Brain microvascular endothelial cell (primary cell): Measurements from ENCODE around the gene PGPEP1.

ENCODE experiments used
- DNase-seq: peaks from one replicate; pipeline ENCODE4 v3.0.0-alpha.2; 2020
- H3K27ac ChIP-seq: fragments of 250-450 bp; sonication (Bioruptor Pico); 2 replicates; pipeline ENCODE4 v1.5.1; 2020; ENCODE audit warnings: mild to moderate bottlenecking, moderate library complexity
- H3K27me3 ChIP-seq: fragments of 250-450 bp; sonication (Bioruptor Pico); replicated peaks from 2 replicates; pipeline ENCODE4 v1.5.1; 2020; ENCODE audit warnings: mild to moderate bottlenecking
- H3K36me3 ChIP-seq: fragments of 250-450 bp; sonication (Bioruptor Pico); replicated peaks from 2 replicates; pipeline ENCODE4 v1.5.1; 2020; ENCODE audit warnings: mild to moderate bottlenecking
- H3K4me3 ChIP-seq: 2 replicates; pipeline ENCODE4 v1.5.1; 2011; ENCODE audit warnings: low read depth, mild to moderate bottlenecking, control low read depth, low read length, moderate library complexity
- in situ Hi-C: cut with HindIII; loops from 2 replicates; pipeline ENCODE4 v1.10.0; 2017; ENCODE audit warnings: low sequenced_read_pairs, low pct_ligation_motif_present
- TF ChIP-seq, protein P1 (sequence below): IDR thresholded peaks from 2 replicates; pipeline ENCODE4 v1.5.1; 2011; ENCODE audit warnings: low read depth, mild to moderate bottlenecking, moderate library complexity, low read length, control low read depth, inconsistent platforms; ENCODE audit errors: missing control alignments

PGPEP1 gene, protein sequence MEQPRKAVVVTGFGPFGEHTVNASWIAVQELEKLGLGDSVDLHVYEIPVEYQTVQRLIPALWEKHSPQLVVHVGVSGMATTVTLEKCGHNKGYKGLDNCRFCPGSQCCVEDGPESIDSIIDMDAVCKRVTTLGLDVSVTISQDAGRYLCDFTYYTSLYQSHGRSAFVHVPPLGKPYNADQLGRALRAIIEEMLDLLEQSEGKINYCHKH

GRCh38 chr19:18340190-18340989 lies at the start of gene PGPEP1:
Gene PGPEP1 (plus strand): TSS chr19:18340598. CDS start chr19:18340682, 84 bp downstream.
- Histone ChIP-seq H3K4me3 (peak within 1 kb of the TSS; percentile 74), H3K27ac (no peak within 1 kb of the TSS), H3K36me3 (no peaks in the 10 kb centered on the region), H3K27me3 (no peaks in the 10 kb centered on the region)
- in situ Hi-C loops = no loop called here
- DNase-seq = no peak
- TF ChIP-seq, protein P1, sequence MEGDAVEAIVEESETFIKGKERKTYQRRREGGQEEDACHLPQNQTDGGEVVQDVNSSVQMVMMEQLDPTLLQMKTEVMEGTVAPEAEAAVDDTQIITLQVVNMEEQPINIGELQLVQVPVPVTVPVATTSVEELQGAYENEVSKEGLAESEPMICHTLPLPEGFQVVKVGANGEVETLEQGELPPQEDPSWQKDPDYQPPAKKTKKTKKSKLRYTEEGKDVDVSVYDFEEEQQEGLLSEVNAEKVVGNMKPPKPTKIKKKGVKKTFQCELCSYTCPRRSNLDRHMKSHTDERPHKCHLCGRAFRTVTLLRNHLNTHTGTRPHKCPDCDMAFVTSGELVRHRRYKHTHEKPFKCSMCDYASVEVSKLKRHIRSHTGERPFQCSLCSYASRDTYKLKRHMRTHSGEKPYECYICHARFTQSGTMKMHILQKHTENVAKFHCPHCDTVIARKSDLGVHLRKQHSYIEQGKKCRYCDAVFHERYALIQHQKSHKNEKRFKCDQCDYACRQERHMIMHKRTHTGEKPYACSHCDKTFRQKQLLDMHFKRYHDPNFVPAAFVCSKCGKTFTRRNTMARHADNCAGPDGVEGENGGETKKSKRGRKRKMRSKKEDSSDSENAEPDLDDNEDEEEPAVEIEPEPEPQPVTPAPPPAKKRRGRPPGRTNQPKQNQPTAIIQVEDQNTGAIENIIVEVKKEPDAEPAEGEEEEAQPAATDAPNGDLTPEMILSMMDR = no peak

GRCh38 chr19:18291019-18291524 lies 49.3 kb upstream of the PGPEP1 start:
- Histone ChIP-seq H3K27ac (peak overlapping the region; percentile 96), H3K36me3 (no peaks in the 10 kb centered on the region), H3K4me3 (peak overlapping the region; percentile 65), H3K27me3 (no peaks in the 10 kb centered on the region)
- TF ChIP-seq, protein P1 = peak; percentile 6
- in situ Hi-C loops = no loop called here
- DNase-seq = no peak

- Histone ChIP-seq H3K4me3 (peak overlapping the region; percentile 65), H3K27me3 (no peaks in the 10 kb centered on the region), H3K27ac (peak overlapping the region; percentile 96), H3K36me3 (no peaks in the 10 kb centered on the region)
- in situ Hi-C loops = no loop called here
- TF ChIP-seq, protein P1 = no peak
- DNase-seq = peak; percentile 72
Measured at GRCh38 chr19:18291590-18292461, 48.6 kb upstream of the PGPEP1 start.

DNA sequence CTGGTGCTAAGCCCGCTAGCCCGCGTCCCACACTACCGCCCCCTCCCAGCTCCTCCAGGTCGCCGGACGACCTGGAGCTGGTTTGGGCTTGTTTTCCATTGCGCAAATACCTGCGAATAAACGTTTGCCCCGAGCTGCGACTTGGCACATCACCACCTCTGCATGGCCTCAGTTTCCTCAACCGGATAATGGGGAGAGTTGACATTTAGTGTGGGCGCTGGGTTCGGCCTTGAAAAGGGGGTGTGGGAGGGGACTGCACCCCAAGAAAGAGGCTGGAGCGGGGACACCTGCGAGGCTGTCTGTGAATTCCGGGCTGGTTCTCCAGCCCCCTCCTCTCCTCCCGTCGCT lies 48.0 kb upstream of the PGPEP1 start:
- Histone ChIP-seq H3K36me3 (no peaks in the 10 kb centered on the region), H3K27me3 (no peaks in the 10 kb centered on the region), H3K27ac (peak overlapping the region; percentile 96), H3K4me3 (peak overlapping the region; percentile 65)
- no peak for DNase-seq
- TF ChIP-seq, protein P1 = no peak
- in situ Hi-C loops = no loop called here

GRCh38 chr19:18292810-18293641 lies 47.4 kb upstream of the PGPEP1 start:
- H3K27me3 ChIP-seq = no peaks in the 10 kb centered on the region
- H3K36me3 ChIP-seq = no peaks in the 10 kb centered on the region
- TF ChIP-seq, protein P1 = peak; percentile 6
- H3K4me3 ChIP-seq = peak overlapping the region; percentile 65
- in situ Hi-C loops = no loop called here
- DNase-seq = peak; percentile 52
- H3K27ac ChIP-seq = peak overlapping the region; percentile 96
